ENCODE measurements around the gene NEDD4L. TPM values are rescaled to one million over a fixed set of nuclear protein-coding genes. Genes with fewer than 3 reads are reported as not detected.
A peak's percentile ranks its signal among the peaks of the same experiment; 100 is the strongest.

NEDD4L gene
- total and polyA plus RNA-seq, 8 donors: 45.0 to 113 (median 66.4) TPM

- TF ChIP-seq, protein P1, sequence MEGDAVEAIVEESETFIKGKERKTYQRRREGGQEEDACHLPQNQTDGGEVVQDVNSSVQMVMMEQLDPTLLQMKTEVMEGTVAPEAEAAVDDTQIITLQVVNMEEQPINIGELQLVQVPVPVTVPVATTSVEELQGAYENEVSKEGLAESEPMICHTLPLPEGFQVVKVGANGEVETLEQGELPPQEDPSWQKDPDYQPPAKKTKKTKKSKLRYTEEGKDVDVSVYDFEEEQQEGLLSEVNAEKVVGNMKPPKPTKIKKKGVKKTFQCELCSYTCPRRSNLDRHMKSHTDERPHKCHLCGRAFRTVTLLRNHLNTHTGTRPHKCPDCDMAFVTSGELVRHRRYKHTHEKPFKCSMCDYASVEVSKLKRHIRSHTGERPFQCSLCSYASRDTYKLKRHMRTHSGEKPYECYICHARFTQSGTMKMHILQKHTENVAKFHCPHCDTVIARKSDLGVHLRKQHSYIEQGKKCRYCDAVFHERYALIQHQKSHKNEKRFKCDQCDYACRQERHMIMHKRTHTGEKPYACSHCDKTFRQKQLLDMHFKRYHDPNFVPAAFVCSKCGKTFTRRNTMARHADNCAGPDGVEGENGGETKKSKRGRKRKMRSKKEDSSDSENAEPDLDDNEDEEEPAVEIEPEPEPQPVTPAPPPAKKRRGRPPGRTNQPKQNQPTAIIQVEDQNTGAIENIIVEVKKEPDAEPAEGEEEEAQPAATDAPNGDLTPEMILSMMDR (IDR thresholded peaks at IDR 0.05): no peak
- no peaks in the 10 kb centered on the region for H3K9me3 ChIP-seq
- peak overlapping the region in 3 of 4 donors; percentile 6 to 71 (median 55) for H3K27ac ChIP-seq
- FAIRE-seq: no peak
- ATAC-seq: peak in 3 of 4 donors; percentile 13 to 65 (median 42)
- no peak overlapping the region for H3K4me3 ChIP-seq
- 71 to 73% methylated on average over 12 of the region's 12 CpGs for WGBS, 2 donors
- intact Hi-C loops (cut with DNase I): loop anchor here in 1 of 3 donors (10.0 kb wide), 1 partner anchor 81 kb away; no protein-coding TSS in a partner anchor
- H3K27me3 ChIP-seq: no peaks in the 10 kb centered on the region
- no peaks in the 10 kb centered on the region for H3K36me3 ChIP-seq
- no peak for DNase-seq
- peaks cover 0 to 6% (median 0%) of the 10 kb centered on the region in 3 donors for H3K4me1 ChIP-seq
Observed at GRCh38 chr18:58413667-58414628, 369.9 kb downstream of the NEDD4L start.

DNA sequence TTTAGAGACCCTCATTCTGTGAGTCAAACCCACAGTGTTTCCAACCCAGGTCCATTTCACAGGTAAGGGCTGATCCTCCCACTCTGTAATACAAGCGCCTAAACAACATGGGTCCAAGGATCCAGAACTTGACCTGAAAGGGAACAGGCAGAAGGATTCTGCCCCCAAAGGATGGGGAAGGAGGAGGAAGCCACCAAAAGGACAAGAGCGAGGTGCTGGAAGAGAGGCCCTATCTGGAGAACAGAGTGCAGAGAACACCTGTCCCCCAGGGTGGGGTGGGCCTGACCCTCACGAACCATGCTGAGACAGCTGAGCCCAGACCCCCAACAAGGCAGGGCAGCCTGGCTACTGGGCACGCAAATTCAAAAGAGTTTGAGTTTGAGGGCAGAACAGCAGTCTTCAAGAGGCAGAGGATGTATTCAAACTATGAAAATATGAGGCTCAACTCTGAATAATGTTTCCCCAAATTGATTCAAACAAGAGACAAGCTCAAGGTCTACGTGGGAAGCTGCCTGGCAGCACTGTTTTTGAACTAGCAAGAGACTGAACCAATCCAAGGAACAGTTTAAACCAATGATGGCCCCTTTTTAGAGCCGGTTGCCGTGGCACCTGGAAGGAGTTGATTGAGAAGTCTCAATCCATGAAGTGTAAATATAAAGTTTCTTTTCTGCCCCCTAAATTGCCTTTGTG lies 372.1 kb downstream of the NEDD4L start:
- no peak for ATAC-seq
- Histone ChIP-seq H3K9me3 (no peaks in the 10 kb centered on the region), H3K4me3 (no peak overlapping the region), H3K27me3 (no peaks in the 10 kb centered on the region), H3K4me1 (peaks cover 0 to 6% (median 0%) of the 10 kb centered on the region in 3 donors), H3K27ac (peak overlapping the region in 3 of 4 donors; percentile 18 to 82 (median 79)), H3K36me3 (no peaks in the 10 kb centered on the region)
- intact Hi-C loops (cut with DNase I): loop anchor here in 1 of 3 donors (10.0 kb wide), 1 partner anchor 79 kb away; no protein-coding TSS in a partner anchor
- no peak for DNase-seq
- no peak for FAIRE-seq
- TF ChIP-seq, protein P1 (IDR thresholded peaks at IDR 0.05): no peak
- WGBS, 2 donors: 78 to 83% methylated on average over 7 of the region's 7 CpGs

GRCh38 chr18:58416704-58417683 lies 373.0 kb downstream of the NEDD4L start:
- FAIRE-seq (no peak), ATAC-seq (peak; percentile 44 to 65 (median 52)), DNase-seq (peak in 2 of 6 donors; percentile 31 to 40)
- H3K4me3 ChIP-seq: no peak overlapping the region
- 77 to 79% methylated on average over 16 of the region's 16 CpGs for WGBS, 2 donors
- peak overlapping the region; percentile 64 to 82 (median 78) for H3K27ac ChIP-seq
- intact Hi-C loops (cut with DNase I): loop anchor here in 1 of 3 donors (10.0 kb wide), 1 partner anchor 78 kb away; no protein-coding TSS in a partner anchor
- TF ChIP-seq, protein P1 (IDR thresholded peaks at IDR 0.05): no peak
- H3K9me3 ChIP-seq: no peaks in the 10 kb centered on the region
- H3K27me3 ChIP-seq: no peaks in the 10 kb centered on the region
- H3K36me3 ChIP-seq: no peaks in the 10 kb centered on the region
- peaks cover 0 to 6% (median 0%) of the 10 kb centered on the region in 3 donors for H3K4me1 ChIP-seq

GRCh38 chr18:58417752-58418151 lies 373.7 kb downstream of the NEDD4L start:
- ATAC-seq: peak; percentile 45 to 74 (median 72)
- no peak for DNase-seq

More at GRCh38 chr18:58417752-58418151, 373.7 kb downstream of the NEDD4L start:
- H3K4me3 ChIP-seq: no peak overlapping the region
- no peaks in the 10 kb centered on the region for H3K9me3 ChIP-seq
- 60 to 67% methylated on average over 6 of the region's 6 CpGs for WGBS, 2 donors
- H3K36me3 ChIP-seq: no peaks in the 10 kb centered on the region
- peak overlapping the region; percentile 64 to 82 (median 78) for H3K27ac ChIP-seq
- H3K27me3 ChIP-seq: no peaks in the 10 kb centered on the region
- intact Hi-C loops (cut with DNase I): loop anchor here in 1 of 3 donors (10.0 kb wide), 1 partner anchor 77 kb away; no protein-coding TSS in a partner anchor
- H3K4me1 ChIP-seq: peaks cover 0 to 6% (median 0%) of the 10 kb centered on the region in 3 donors
- no peak for FAIRE-seq
- TF ChIP-seq, protein P1 (IDR thresholded peaks at IDR 0.05): no peak

Data from pancreas (tissue), 10 donors.